Measurements from ENCODE around the gene PTCD2.

The PTCD2 gene

DNA sequence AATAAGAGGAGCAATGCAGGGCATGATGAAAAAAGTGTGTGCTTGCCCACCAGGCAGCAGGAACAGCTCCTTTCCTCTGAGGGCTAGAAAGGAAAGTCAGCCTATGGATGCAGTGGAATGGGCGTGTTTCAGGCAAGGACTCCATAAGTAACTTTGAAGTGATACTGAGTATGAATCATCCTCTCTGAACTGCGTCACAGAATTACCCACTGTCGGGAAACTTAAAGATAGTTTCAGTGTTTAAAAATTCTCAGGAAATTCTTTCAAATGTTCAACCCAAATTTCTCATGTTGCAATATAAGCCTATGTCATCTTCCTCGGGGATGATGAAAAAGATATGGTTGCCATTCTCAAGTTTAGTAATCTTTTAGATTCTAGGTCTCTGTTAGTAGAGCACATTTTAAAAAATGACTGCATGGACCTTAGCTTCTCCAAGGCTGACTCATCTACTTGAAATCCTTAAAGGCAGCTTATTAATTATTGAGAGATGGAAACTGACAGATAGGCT lies 27.7 kb downstream of the PTCD2 start:
- Mint-ChIP-seq H3K27me3 (no peaks in the 10 kb centered on the region), H3K36me3 (ENCODE audit: low read depth) (peaks cover 48% of the 10 kb centered on the region), H3K27ac (peak overlapping the region; percentile 53), H3K9me3 (no peaks in the 10 kb centered on the region), H3K4me1 (peaks cover 16% of the 10 kb centered on the region), H3K4me3 (no peak overlapping the region)
- DNase-seq, result no peak
- peak; percentile 88 for ATAC-seq

DNA sequence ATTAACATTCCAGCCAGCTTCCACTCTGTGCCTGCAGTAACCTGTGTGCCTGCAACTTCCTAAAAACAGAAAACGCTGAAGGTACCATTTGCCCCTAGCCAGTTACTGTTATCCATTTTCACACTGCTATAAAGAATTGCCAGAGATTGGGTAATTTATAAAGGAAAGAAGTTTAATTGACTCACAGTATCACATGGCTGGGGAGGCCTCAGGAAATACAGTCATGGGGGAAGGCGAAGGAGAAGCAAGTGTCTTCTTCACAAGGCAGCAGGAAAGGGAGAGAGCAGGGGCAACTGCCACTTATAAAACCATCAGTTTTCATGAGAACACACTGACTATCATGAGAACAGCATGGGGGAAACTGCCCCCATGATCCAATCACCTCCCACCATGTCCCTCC lies 31.2 kb downstream of the PTCD2 start:
- Mint-ChIP-seq H3K9me3 (no peaks in the 10 kb centered on the region), H3K27ac (no peak overlapping the region), H3K36me3 (ENCODE audit: low read depth) (peaks cover 30% of the 10 kb centered on the region), H3K4me1 (peaks cover 15% of the 10 kb centered on the region), H3K4me3 (no peak overlapping the region), H3K27me3 (no peaks in the 10 kb centered on the region)
- DNase-seq (no peak), ATAC-seq (no peak)

DNA sequence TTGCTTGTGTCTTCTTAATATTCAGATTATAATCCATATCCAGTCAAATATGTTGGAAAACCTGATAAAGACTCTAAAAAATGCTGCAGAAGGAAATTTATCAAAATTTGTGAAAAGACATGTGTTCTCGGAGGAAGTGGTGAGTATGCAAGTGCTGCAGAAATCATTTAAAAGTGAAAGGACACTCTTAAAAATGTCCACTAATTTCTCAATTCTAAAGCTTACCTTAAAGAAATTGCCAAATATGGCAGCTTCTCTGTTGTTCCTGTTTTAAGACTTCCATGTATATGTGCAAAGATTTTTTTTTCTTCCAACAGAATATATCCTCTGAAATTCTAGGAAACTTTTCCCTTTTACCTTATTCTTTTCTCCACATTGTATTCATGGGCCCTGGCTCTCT lies 32.4 kb downstream of the PTCD2 start:
- ATAC-seq (no peak), DNase-seq (no peak)
- no peaks in the 10 kb centered on the region for H3K27me3 Mint-ChIP-seq
- peaks cover 11% of the 10 kb centered on the region for H3K4me1 Mint-ChIP-seq
- no peaks in the 10 kb centered on the region for H3K9me3 Mint-ChIP-seq
- H3K27ac Mint-ChIP-seq, result no peak overlapping the region
- peaks cover 27% of the 10 kb centered on the region for H3K36me3 Mint-ChIP-seq (ENCODE audit: low read depth)
- H3K4me3 Mint-ChIP-seq, result no peak overlapping the region

DNA sequence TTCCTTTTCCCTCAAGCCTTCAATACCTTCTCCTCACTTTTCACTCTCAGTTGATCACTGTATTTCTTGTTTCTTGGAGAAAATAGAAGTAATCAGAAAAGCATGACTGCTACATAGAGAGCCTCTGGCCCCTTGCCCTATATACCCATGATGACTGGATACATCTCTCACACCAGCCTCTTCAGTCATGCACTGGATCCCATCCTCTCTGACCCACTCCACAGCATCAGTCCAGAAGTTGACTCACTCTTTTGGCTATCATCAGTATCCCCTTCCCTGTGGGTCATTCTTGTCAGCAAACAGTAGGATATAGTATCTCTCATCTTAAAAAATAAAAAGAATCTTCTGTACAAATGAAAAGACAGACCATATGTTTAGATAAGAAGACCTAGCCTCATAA lies 32.9 kb downstream of the PTCD2 start:
- no peak for DNase-seq
- H3K36me3 Mint-ChIP-seq (ENCODE audit: low read depth), result peaks cover 29% of the 10 kb centered on the region
- no peak overlapping the region for H3K27ac Mint-ChIP-seq
- no peak for ATAC-seq
- peaks cover 8% of the 10 kb centered on the region for H3K4me1 Mint-ChIP-seq
- H3K27me3 Mint-ChIP-seq, result no peaks in the 10 kb centered on the region
- H3K9me3 Mint-ChIP-seq, result no peaks in the 10 kb centered on the region
- no peak overlapping the region for H3K4me3 Mint-ChIP-seq

DNA sequence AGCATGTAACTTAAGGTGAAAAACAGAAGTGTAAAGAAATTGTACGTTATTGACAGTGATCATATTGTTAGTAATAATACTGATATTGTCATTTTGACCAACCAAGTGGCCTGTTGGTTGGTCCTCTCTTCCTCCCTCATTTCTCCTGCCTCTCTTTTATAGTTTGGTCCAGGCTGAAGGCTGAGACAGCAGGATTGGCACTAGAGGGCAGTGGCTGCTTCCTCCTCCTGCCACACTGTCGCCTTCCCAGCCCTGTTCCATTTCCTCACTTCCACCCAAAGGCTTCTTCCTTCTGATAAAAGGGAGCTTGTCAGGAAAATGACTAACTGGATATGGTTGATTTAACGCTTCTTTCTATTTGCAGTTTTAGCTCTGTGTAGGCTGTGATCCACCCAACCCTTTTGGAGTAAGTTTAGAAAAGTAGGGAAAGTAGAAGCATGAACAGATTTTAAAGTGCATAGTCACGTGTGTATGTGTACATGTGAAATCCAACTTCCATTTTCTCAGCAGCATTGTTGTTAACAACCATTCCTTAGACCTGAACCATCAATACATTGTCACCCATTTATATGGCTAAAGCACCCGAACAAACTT lies 35.6 kb downstream of the PTCD2 start:
- no peaks in the 10 kb centered on the region for H3K4me1 Mint-ChIP-seq
- no peak overlapping the region for H3K27ac Mint-ChIP-seq
- no peak overlapping the region for H3K4me3 Mint-ChIP-seq
- H3K36me3 Mint-ChIP-seq (ENCODE audit: low read depth), result peaks cover 42% of the 10 kb centered on the region
- DNase-seq (no peak), ATAC-seq (no peak)
- no peaks in the 10 kb centered on the region for H3K9me3 Mint-ChIP-seq
- H3K27me3 Mint-ChIP-seq, result no peaks in the 10 kb centered on the region

DNA sequence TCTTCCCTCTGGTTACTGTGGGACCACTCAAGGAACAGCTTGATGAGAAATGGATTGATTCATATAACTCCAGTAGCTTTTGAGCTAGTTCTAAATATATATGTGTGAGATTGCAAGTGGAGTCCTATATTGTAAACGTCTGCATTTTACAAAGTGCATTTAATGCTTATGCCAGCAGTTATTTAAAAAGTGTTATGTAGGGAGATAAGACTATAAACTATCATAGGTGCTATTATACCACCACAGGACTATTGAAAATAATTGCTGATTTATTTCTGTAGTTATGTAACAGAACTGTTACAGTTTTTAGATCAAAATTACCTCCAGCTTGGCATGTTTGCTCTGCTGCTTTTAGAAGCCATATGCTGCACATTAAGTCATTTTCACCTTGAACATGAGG lies 36.2 kb downstream of the PTCD2 start:
- no peak overlapping the region for H3K4me3 Mint-ChIP-seq
- ATAC-seq, result no peak
- H3K27ac Mint-ChIP-seq, result no peak overlapping the region
- DNase-seq, result no peak
- peaks cover 40% of the 10 kb centered on the region for H3K36me3 Mint-ChIP-seq (ENCODE audit: low read depth)
- H3K9me3 Mint-ChIP-seq, result no peaks in the 10 kb centered on the region
- H3K4me1 Mint-ChIP-seq, result no peaks in the 10 kb centered on the region
- no peaks in the 10 kb centered on the region for H3K27me3 Mint-ChIP-seq

DNA sequence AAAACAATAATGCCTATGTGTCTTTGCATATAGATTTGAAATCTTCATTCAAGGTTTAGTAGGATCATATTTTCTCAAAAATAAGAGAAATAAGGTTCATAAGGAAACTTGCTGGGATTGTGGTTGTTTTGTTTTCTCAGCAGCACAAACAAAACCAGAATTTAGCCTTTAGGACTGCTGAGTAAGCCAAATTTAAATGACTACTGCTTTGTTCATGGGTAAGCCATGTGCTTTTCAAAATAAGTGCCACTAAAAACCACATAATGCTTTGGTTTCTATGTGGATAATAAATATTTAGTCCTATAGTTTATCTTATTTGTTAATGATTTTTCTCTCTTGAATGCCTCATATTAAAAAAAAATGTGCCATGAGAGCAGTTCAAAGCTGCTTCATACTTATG lies 38.8 kb downstream of the PTCD2 start:
- H3K9me3 Mint-ChIP-seq, result no peaks in the 10 kb centered on the region
- no peaks in the 10 kb centered on the region for H3K27me3 Mint-ChIP-seq
- H3K4me1 Mint-ChIP-seq, result no peaks in the 10 kb centered on the region
- ATAC-seq (no peak), DNase-seq (no peak)
- H3K4me3 Mint-ChIP-seq, result no peak overlapping the region
- H3K36me3 Mint-ChIP-seq (ENCODE audit: low read depth), result peaks cover 39% of the 10 kb centered on the region
- H3K27ac Mint-ChIP-seq, result no peak overlapping the region

DNA sequence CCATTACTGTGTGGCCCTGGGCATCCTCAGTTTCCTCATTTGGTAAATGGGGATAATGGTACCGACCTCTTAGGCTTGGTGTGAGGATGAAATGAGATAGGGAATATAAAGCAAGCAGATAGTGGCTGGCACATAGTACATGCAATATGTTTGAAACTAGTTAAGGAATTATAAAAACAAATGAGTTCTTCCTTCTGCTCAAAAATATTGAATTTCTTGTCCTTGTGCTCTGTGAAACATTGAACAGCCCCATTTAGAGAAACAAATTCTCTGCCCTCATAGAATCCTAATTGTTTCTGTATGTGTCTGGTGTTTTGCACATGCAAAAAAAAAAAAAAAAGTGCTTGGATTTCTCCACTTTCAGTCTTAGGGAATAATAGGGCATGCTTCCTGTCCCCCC lies 39.7 kb downstream of the PTCD2 start:
- no peak overlapping the region for H3K4me3 Mint-ChIP-seq
- no peaks in the 10 kb centered on the region for H3K9me3 Mint-ChIP-seq
- DNase-seq (no peak), ATAC-seq (no peak)
- no peaks in the 10 kb centered on the region for H3K4me1 Mint-ChIP-seq
- no peak overlapping the region for H3K27ac Mint-ChIP-seq
- H3K27me3 Mint-ChIP-seq, result no peaks in the 10 kb centered on the region
- H3K36me3 Mint-ChIP-seq (ENCODE audit: low read depth), result peaks cover 36% of the 10 kb centered on the region

DNA sequence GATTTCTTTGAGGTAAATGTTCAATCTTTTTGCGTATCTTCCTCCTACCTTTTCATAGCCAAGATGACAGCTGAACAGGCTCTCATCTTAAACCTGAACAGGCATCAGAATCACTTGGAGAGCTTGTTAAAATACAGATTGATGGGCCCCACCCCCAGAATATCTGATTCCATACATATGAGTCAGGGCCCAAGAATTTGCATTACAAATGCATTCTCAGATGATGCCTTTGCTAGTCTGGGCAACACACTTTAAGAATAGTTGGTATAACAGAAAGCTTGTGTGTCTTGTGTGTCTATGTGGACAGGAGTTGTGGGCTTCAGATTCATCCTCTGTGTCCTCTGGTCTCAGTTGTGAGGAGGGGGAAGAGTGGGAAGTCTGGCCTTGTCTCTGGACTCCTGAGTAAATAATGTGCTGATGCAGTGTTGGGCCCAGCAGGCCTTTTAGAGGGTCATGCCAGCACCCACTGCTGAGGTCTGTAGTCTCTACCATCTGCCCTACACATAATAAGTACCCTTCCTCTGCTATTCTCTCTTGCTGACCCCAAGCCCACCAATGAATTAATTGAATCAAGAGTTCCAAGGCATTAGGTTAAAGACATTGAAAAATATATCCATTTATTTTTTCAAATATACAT lies 43.1 kb downstream of the PTCD2 start:
- no peak for DNase-seq
- ATAC-seq, result no peak

DNA sequence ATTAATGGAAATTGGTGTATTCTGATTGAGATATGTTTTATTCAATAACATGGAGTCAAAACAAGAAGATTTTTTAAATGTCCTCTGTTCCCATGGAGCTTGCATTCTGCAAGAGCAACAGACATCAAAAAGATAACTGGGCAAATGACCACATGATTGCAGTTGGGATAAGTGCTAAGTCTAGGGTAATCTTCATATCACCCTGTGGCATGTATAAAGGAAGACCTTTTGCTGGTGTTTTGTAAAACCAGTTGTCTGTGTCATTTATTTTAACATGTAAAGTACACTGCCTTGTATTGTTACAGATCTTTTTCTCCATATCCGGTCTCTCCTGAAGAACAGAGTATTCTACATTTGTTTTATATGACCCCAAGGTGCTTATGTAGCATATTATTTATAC lies 44.0 kb downstream of the PTCD2 start:
- Mint-ChIP-seq H3K36me3 (ENCODE audit: low read depth) (peaks cover 34% of the 10 kb centered on the region), H3K9me3 (no peaks in the 10 kb centered on the region), H3K4me3 (no peak overlapping the region), H3K4me1 (no peaks in the 10 kb centered on the region), H3K27me3 (no peaks in the 10 kb centered on the region), H3K27ac (no peak overlapping the region)
- DNase-seq (no peak), ATAC-seq (no peak)

More for the DNA sequence above, 43.1 kb downstream of the PTCD2 start:
- H3K27ac Mint-ChIP-seq, result no peak overlapping the region
- no peaks in the 10 kb centered on the region for H3K27me3 Mint-ChIP-seq
- H3K4me3 Mint-ChIP-seq, result no peak overlapping the region
- no peaks in the 10 kb centered on the region for H3K9me3 Mint-ChIP-seq
- no peaks in the 10 kb centered on the region for H3K4me1 Mint-ChIP-seq
- peaks cover 37% of the 10 kb centered on the region for H3K36me3 Mint-ChIP-seq (ENCODE audit: low read depth)

DNA sequence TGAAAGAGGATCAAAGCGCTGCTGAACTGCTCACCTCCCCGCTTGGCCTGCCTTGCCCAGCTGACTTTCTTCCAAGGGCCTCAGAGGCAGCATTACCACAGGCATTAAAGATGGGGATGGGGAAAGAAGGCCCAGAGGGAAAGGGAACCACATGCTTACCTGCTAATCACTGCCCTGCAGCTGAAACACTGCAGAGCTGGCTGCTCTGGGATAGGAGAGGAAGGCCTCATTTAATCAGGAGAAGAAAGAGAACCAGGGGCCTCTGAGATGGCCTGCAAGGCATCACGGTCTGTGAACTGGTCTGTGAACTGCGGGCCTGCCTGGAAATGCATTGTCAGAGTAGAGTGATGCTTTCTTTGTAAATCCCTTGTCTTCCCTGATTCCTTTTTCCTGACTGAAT lies 44.8 kb downstream of the PTCD2 start:
- no peaks in the 10 kb centered on the region for H3K4me1 Mint-ChIP-seq
- H3K36me3 Mint-ChIP-seq (ENCODE audit: low read depth), result peaks cover 28% of the 10 kb centered on the region
- no peak overlapping the region for H3K4me3 Mint-ChIP-seq
- H3K9me3 Mint-ChIP-seq, result no peaks in the 10 kb centered on the region
- H3K27me3 Mint-ChIP-seq, result no peaks in the 10 kb centered on the region
- ATAC-seq (no peak), DNase-seq (no peak)
- H3K27ac Mint-ChIP-seq, result no peak overlapping the region

DNA sequence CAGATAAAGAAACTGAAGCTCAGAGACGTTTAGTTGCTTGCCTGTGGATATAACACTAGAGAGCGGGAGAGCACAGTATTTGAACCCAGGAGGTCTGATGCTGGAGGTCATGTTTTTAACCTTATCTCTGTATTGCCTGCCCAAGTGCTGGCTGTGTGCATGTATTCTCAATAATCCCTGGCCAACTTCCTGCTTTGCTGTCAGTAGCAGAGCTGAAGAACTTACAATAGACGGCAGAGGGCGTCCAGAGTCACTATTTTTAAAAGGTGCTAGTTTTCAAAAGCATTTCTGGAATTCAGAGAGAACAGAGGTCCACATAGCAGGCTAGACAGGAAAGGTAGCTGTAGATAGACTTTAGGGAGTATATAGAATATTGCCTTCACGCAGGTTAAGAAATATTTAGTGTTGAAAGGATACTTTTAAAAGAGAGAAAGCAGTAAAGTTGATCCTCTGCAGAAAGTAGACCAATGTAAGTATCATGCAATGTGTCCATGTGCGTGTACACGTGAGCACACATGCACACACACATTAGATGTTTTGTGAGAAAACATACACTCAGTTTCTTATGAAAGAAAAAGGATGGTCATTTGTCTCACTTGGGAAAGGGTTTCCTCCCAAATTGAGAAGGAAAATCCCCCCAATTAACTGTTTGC lies 46.3 kb downstream of the PTCD2 start:
- Mint-ChIP-seq H3K27me3 (no peaks in the 10 kb centered on the region), H3K27ac (no peak overlapping the region), H3K36me3 (ENCODE audit: low read depth) (peaks cover 30% of the 10 kb centered on the region), H3K4me3 (no peak overlapping the region), H3K9me3 (no peaks in the 10 kb centered on the region), H3K4me1 (no peaks in the 10 kb centered on the region)
- ATAC-seq, result peak; percentile 63
- peak; percentile 13 for DNase-seq

DNA sequence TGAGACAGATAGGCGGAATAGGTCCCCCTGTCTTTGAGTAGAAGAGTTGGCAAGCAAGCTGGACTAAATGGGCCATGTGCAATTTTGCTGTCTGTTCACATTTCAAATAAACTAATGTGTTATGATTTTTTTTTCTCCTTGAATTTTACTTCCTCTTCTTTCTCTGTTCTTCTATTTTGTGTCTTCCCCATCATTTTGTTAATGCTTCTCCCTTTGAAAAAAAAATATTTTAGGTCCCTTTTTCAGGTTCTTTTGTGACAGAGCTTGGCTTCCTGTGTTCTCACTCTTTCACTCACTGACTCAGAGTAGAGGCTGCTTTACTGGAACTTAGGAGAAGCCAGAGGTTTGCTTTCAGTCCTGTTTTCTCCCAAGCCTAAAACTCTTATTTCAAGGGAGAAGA lies 48.1 kb downstream of the PTCD2 start:
- Mint-ChIP-seq H3K9me3 (no peaks in the 10 kb centered on the region), H3K4me3 (no peak overlapping the region), H3K4me1 (no peaks in the 10 kb centered on the region), H3K36me3 (ENCODE audit: low read depth) (peaks cover 16% of the 10 kb centered on the region), H3K27ac (no peak overlapping the region), H3K27me3 (no peaks in the 10 kb centered on the region)
- ATAC-seq, result no peak
- DNase-seq, result no peak

DNA sequence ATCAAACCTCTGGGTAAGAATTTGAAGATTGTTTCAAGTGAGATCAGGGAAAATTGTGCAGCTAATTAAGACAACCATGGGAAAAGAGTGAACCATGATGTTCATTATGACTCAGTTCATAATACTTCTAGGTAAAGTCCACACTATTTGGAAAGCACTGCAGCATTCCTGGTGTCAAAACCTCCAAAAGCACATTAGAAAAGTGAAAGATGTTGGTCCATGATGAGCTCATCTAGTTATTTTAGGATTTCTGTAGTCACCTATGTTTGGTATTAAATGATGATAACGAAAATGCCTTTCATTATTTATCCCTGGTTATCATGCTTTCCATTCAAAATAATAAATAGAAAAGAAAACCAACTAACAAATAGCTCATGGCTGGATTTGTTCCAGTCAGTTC lies 49.1 kb downstream of the PTCD2 start:
- Mint-ChIP-seq H3K4me3 (no peak overlapping the region), H3K36me3 (ENCODE audit: low read depth) (peaks cover 16% of the 10 kb centered on the region), H3K4me1 (no peaks in the 10 kb centered on the region), H3K9me3 (no peaks in the 10 kb centered on the region), H3K27ac (no peak overlapping the region), H3K27me3 (no peaks in the 10 kb centered on the region)
- no peak for DNase-seq
- no peak for ATAC-seq

DNA sequence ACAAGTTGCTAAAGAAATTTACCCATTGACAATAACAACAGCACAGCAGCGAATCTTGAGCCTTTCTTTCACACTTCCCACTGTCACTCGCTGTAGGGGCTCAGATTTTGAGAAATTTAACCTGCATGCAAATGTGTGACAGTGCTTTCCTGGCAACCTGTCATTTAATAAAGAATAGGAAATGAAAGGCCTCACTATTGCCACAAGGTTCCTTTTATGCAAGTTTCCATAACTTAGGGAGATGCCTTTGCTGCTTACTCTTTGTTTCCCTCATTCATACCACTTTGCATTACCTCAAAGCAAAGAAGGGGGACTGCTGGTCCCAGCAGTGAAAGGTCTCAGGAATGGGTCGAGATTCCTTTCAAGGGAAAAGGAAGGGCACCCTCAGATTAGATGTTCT lies 49.5 kb downstream of the PTCD2 start:
- H3K9me3 Mint-ChIP-seq, result no peaks in the 10 kb centered on the region
- no peak overlapping the region for H3K27ac Mint-ChIP-seq
- H3K27me3 Mint-ChIP-seq, result no peaks in the 10 kb centered on the region
- peaks cover 16% of the 10 kb centered on the region for H3K36me3 Mint-ChIP-seq (ENCODE audit: low read depth)
- no peak overlapping the region for H3K4me3 Mint-ChIP-seq
- ATAC-seq, result no peak
- H3K4me1 Mint-ChIP-seq, result no peaks in the 10 kb centered on the region
- DNase-seq, result no peak
